GM19467 (cell line): Measurements from ENCODE around the gene CD28.
"Not testable (repeated sequence)": the region's sequence is repeated elsewhere in the genome, so short reads cannot be mapped to it uniquely, and the experiment has no call there.

Experiments used
- ATAC-seq: cut with Tn5 transposase; IDR thresholded peaks from one replicate; pipeline ENCODE4 v1.9.1; 2021; ENCODE audit warnings: mild to moderate bottlenecking, moderate library complexity; ENCODE audit not compliant: unreplicated experiment

The CD28 gene

GRCh38 chr2:203743441-203743981, 37.1 kb downstream of the CD28 start:
- ATAC-seq = no peak

GRCh38 chr2:203744091-203744490, 37.7 kb downstream of the CD28 start:
- no peak for ATAC-seq

- no peak for ATAC-seq
These were observed 38.8 kb downstream of the CD28 start for GRCh38 chr2:203745267-203745666.

- no peak for ATAC-seq
These were observed 42.1 kb downstream of the CD28 start for GRCh38 chr2:203748331-203749126.

- ATAC-seq = no peak
These were observed 44.1 kb downstream of the CD28 start for GRCh38 chr2:203750346-203751068.

- ATAC-seq = no peak
These were observed 45.3 kb downstream of the CD28 start for GRCh38 chr2:203751685-203752271.

GRCh38 chr2:203756161-203756560, 49.7 kb downstream of the CD28 start:
- no peak for ATAC-seq

GRCh38 chr2:203758841-203759689, 52.6 kb downstream of the CD28 start:
- no peak for ATAC-seq

- ATAC-seq = no peak
These were observed 53.4 kb downstream of the CD28 start for GRCh38 chr2:203759690-203760365.

GRCh38 chr2:203761121-203761520, 54.7 kb downstream of the CD28 start:
- ATAC-seq = no peak

GRCh38 chr2:203763241-203763937, 57.0 kb downstream of the CD28 start:
- ATAC-seq = no peak

GRCh38 chr2:203763938-203764664, 57.7 kb downstream of the CD28 start:
- ATAC-seq = no peak

GRCh38 chr2:203772456-203773165, 66.2 kb downstream of the CD28 start:
- no peak for ATAC-seq

- no peak for ATAC-seq
These were observed 68.3 kb downstream of the CD28 start for GRCh38 chr2:203774760-203775159.

GRCh38 chr2:203775684-203776083, 69.2 kb downstream of the CD28 start:
- no peak for ATAC-seq

- ATAC-seq = no peak
These were observed 70.6 kb downstream of the CD28 start for GRCh38 chr2:203777030-203777429.

- not testable (repeated sequence) for ATAC-seq
These were observed 73.1 kb downstream of the CD28 start for GRCh38 chr2:203779477-203780073.

GRCh38 chr2:203780231-203780630, 73.8 kb downstream of the CD28 start:
- ATAC-seq = no peak
